Medulla oblongata (tissue), 1 donor: ENCODE results near the gene PAX8.

ENCODE experiments used
- DNase-seq: peaks from one replicate; pipeline ENCODE4 v3.0.0-alpha.2; 2015; ENCODE audit errors: extremely low spot score

Gene PAX8

GRCh38 chr2:113169002-113169530 lies 109.7 kb downstream of the PAX8 start:
- no peak for DNase-seq

DNA sequence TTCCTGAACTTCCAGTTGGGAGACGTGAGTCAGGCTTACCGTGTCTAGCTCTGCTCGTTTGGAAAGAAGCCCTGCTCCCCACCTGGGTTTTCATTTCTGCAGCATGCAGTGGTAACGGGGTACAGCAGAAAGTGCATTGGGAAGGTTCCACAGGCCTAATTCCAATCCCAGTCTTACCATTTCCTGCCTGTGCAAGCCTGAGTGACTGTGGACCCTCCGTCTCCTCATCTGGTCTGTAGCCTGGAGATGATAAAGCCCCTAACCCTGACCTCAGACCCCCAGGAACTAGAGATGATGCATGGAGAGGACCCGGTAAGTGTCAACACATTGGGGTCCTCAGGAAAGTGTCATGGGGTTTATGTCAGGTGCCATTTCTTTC lies 110.8 kb downstream of the PAX8 start:
- DNase-seq: no peak

- DNase-seq: no peak
Observed at GRCh38 chr2:113167115-113167932, 111.4 kb downstream of the PAX8 start.

DNA sequence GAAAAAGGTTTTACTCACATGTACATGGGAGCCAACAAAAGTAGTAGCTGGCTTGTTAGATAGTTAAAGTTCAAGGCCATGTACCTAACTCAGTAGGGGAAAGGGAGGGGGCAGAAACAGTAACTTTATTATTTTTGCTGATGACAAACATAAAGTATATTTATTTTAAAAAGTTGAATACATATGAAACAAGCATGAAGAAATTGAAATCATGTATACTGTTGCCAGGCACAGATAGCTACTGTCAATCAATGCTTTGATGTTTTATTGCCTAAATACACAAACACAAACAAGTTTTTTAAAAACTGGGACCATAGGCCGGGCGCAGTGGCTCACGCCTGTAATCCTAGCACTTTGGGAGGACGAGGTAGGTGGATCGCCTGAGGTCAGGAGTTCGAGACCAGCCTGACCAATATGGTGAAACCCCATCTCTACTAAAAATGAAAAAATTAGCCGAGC lies 112.5 kb downstream of the PAX8 start:
- no peak for DNase-seq
